Stimulated activated CD4-positive, alpha-beta T cell treated with anti-CD3 and anti-CD28 coated beads, TNF-alpha, amount 100 ng/mL, for 24 hours (primary cell): ENCODE data around the gene EYA3.
A peak's percentile ranks its signal among the peaks of the same experiment; 100 is the strongest.

ENCODE experiments used
- DNase-seq, 3 experiments: peaks; one replicate each; pipeline ENCODE4 v3.0.0-alpha.2; 2020; ENCODE audit warnings: low read depth in 3 of 3

EYA3 gene, protein sequence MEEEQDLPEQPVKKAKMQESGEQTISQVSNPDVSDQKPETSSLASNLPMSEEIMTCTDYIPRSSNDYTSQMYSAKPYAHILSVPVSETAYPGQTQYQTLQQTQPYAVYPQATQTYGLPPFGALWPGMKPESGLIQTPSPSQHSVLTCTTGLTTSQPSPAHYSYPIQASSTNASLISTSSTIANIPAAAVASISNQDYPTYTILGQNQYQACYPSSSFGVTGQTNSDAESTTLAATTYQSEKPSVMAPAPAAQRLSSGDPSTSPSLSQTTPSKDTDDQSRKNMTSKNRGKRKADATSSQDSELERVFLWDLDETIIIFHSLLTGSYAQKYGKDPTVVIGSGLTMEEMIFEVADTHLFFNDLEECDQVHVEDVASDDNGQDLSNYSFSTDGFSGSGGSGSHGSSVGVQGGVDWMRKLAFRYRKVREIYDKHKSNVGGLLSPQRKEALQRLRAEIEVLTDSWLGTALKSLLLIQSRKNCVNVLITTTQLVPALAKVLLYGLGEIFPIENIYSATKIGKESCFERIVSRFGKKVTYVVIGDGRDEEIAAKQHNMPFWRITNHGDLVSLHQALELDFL

GRCh38 chr1:28088168-28088961 lies at the start of gene EYA3:
Gene EYA3, minus strand, starts transcription at chr1:28088610. Its CDS starts 30,584 bp downstream, at chr1:28058026.
- DNase-seq, result peak; percentile 99

GRCh38 chr1:28136922-28137613 lies 48.7 kb upstream of the EYA3 start:
- DNase-seq, result no peak

GRCh38 chr1:28136169-28136921 lies 47.9 kb upstream of the EYA3 start:
- no peak for DNase-seq

GRCh38 chr1:28135371-28136168 lies 47.2 kb upstream of the EYA3 start:
- DNase-seq, result no peak

DNA sequence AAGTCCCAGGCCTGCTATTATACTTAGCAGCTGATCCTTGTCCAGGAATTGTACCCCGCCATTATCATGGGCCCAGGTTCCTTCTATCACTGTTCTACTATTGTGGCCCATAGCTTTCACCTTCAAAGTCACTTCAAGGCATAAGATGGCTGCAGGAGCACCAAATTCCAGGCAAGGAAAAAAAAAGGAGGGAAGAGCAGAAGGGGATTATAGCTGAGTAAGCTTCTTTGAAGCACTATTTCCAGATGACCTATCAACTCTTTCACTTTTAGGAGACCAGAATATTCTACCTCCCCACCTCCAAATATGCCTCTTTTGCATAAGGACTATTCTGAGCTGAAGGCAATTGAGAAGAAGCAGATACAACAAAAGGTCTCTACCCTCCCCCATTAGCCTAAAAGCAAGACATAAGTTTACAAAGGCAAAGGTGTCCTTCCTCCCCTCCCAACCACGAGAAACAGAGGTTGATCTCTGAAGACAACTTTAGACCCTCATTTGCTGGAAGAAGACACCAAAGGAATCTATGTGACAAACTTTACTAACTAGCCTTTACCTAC lies 46.3 kb upstream of the EYA3 start:
- DNase-seq, result no peak

GRCh38 chr1:28132171-28133167 lies 44.1 kb upstream of the EYA3 start:
- DNase-seq, result no peak

- DNase-seq, result no peak
Observed at GRCh38 chr1:28130901-28131300, 42.5 kb upstream of the EYA3 start.

DNA sequence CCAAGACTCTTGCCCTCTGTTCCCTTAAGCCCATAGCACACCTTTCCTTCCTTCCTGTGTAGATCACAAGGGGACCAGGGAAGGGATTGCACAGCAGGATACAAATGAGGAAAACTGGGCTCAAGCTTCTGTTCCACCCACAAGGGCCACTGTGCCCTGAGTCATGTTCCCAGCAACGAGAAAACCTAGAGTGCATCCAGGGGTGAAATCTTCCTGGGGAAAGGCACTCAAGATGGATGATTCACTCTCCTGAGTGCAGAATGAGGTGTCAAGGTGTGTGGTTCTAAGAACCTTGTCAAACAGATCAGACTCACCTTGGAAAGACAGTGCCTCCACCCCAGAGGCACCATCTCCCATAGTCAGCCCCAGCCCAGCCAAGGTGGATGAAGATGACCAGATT lies 40.7 kb upstream of the EYA3 start:
- DNase-seq, result no peak

DNA sequence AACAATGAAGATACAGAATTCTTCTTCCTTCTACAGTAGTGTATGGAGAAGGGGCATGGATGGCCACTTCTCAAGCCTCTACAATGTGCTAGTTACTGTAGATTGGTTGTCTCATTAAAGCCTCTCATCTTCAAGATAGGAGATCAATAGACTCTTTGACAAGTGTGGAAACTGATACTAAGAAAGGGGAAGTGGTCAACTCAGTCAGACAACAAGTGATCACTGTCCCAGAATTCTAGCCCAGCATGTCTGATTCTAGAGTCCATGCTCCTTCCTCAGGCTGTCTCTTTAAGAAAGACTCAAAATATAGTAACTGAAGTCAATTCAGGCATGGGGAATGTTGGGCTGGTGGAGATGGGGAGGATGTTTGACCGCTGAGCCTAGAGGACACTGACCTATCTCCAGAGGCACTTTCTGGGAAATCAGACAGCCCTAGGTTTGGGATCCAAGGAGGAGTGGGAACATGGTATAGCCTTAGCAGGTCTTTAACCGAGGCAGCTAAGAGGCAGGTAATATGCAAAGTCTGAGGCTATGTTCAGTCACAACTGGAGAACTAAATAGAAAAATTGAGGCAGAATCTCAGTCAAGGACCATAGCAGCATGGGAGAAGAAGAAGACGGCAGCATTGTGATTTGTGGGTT lies 39.3 kb upstream of the EYA3 start:
- DNase-seq, result no peak

- no peak for DNase-seq
Observed at GRCh38 chr1:28126783-28127490, 38.5 kb upstream of the EYA3 start.

GRCh38 chr1:28126212-28126611 lies 37.8 kb upstream of the EYA3 start:
- DNase-seq, result no peak

DNA sequence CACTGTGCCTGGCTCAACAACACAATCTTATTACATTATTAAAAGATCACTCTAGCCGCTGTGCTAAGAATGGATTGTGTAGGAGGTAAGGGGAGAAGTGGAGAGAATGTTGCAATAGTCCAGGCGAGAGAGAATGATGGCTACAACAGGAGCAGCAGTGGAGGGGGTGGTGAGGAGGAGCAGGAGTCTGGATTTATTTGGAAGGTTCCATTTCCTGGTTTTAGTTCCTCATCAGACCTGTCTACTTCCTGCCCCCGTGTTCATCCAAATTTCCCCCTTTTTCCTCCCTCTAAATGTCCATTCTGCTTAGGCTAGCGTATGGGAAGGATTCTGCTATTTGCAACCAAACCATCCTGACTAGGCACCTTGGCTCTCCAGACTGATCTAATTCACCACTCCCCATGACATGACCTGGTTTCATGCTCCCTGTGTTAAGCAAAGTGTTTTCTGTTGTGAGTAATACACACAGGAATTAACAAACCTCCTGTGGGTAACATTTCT lies 35.1 kb upstream of the EYA3 start:
- no peak for DNase-seq

GRCh38 chr1:28122183-28122582 lies 33.8 kb upstream of the EYA3 start:
- DNase-seq, result no peak

- DNase-seq, result no peak
Observed at GRCh38 chr1:28119556-28119955, 31.1 kb upstream of the EYA3 start.

DNA sequence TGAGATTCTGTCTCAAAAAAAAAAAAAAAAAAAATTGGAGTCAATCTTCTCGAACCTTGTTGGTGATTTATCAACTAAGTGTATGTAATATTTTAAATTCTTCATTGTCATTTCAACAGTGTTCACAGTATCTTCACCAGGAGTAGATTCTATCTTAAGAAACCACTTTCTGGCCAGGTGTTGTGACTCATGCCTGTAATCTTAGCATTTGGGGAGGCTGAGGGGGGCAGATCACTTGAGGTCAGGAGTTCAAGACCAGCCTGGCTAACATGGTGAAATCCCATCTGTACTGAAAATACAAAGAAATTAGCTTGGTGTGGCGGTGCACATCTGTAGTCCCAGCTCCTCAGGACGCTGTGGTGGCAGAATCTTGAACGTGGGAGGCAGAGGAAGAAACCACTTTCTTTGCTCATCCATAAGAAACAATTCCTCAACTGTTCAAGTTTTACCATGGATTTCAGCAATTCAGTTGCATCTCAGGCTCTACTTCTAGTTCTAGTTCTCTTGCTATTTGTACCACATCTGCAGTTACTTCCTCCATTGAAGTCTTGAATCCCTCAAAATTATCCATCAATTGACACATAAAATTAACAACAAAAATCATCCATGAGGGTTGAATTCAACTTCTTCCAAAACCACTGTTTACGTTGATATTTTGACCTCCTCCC lies 30.4 kb upstream of the EYA3 start:
- DNase-seq, result no peak

GRCh38 chr1:28115267-28115666 lies 26.9 kb upstream of the EYA3 start:
- peak in 2 of 3 experiments; percentile 22 to 47 for DNase-seq

DNA sequence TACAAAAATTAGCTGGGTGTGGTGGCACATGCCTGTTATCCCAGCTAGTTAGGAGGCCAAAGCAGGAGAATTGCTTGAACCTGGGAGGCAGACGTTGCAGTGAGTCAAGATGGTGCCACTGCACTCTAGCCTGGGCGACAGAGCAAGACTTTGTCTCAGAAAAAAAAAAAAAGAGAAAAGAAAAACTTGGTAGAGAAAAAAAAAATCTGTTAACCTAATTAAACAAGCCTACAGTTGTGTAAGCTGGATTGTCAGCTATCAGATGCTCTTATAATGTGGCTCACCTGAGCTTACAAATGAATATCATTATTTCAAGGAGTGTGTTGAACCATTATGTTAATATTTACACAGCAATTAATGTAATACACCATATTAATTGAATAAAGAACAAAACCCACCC lies 26.4 kb upstream of the EYA3 start:
- DNase-seq, result no peak
